Heart right ventricle (tissue), 16 donors: ENCODE data around the gene FBXO44. TPM values are rescaled to one million over a fixed set of nuclear protein-coding genes. Genes with fewer than 3 reads are reported as not detected.

ENCODE experiments used
- ATAC-seq, 8 donors: fragments of 200-7000 bp; cut with Tn5 transposase; one replicate each; pipeline ENCODE4 v1.9.1; 2020; ENCODE audit warnings: mild to moderate bottlenecking in 8 of 8, moderate library complexity in 8 of 8, moderate number of reproducible peaks in 1 of 8
- DNase-seq, 2 donors: peaks; one replicate each; pipeline ENCODE4 v3.0.0-alpha.2; 2020
- H3K27ac ChIP-seq, 10 donors: fragments of 200-600 bp; sonication (generic) in 2 of 10; one replicate each; pipeline versions ENCODE4 v1.5.0 to v1.8.0; 2020 to 2022; ENCODE audit warnings: mild to moderate bottlenecking in 3 of 10
- H3K27me3 ChIP-seq, 7 donors: fragments of 200-600 bp; one replicate each; pipeline ENCODE4 v1.8.0; 2021 to 2022; ENCODE audit warnings: mild to moderate bottlenecking in 2 of 7
- H3K36me3 ChIP-seq, 9 donors: fragments of 200-600 bp; sonication (generic) in 1 of 9; one replicate each; pipeline versions ENCODE4 v1.5.0 to v1.8.0; 2020 to 2022; ENCODE audit warnings: mild to moderate bottlenecking in 2 of 9
- H3K4me1 ChIP-seq, 9 donors: fragments of 200-600 bp; sonication (generic) in 1 of 9; one replicate each; pipeline versions ENCODE4 v1.5.0 to v1.8.0; 2020 to 2022; ENCODE audit warnings: mild to moderate bottlenecking in 4 of 9
- H3K4me3 ChIP-seq, 10 donors: fragments of 200-600 bp; sonication (generic) in 2 of 10; one replicate each; pipeline versions ENCODE4 v1.5.0 to v1.8.0; 2020 to 2022; ENCODE audit warnings: mild to moderate bottlenecking in 7 of 10, moderate library complexity in 2 of 10
- H3K9me3 ChIP-seq, 11 donors: fragments of 200-600 bp in 10 of 11; sonication (generic) in 2 of 11; one replicate each; pipeline versions ENCODE4 v1.5.0 to v1.8.0; 2013 to 2022; ENCODE audit warnings: mild to moderate bottlenecking in 2 of 11, control low read depth in 1 of 11, moderate library complexity in 1 of 11
- WGBS, 2 donors: extraction: QIAGEN DNeasy Blood & Tissue Kit; methylation state at CpG; one replicate each; pipeline ENCODE4 v1.1.7; 2013; ENCODE audit warnings: inconsistent platforms in 1 of 2; 5-methylcytosine and 5-hydroxymethylcytosine counted together
- intact Hi-C, 10 donors: fragments of 100-400 bp; cut with DNase I; formaldehyde crosslinking; loops; one replicate each; pipeline versions ENCODE4 v1.11.1 to v1.14.2; 2022
- polyA plus RNA-seq, 2 donors: library from polyadenylated mRNA; stranded (reverse); fragments of 200-250 nt; gene quantifications; one replicate each; pipeline ENCODE4 v1.2.3, GENCODE V29; 2013
- total RNA-seq, 10 donors: library from RNA; stranded (reverse); fragmentation: NEBNext Ultra II Directional in 3 of 10; extraction: Animal tissue kit (Norgen Biotek cat#: 25700) in 3 of 10; gene quantifications; one replicate each; pipeline versions ENCODE4 v1.2.1 to v1.2.4, GENCODE V29; 2021 to 2023
- TF ChIP-seq, protein P1 (sequence below), 9 donors: fragments of 200-600 bp; sonication (generic) in 2 of 9; IDR thresholded peaks; one replicate each; pipeline versions ENCODE4 v1.5.0 to v1.8.0; 2021 to 2022; ENCODE audit warnings: antibody characterized with exemption in 9 of 9, mild to moderate bottlenecking in 5 of 9, moderate library complexity in 1 of 9
- donor health status: Arrhythmogenic right ventricular cardiomyopathy.
- donor health status: ischemic (EF 13 %, LVEDD 7.1; RV severe dilation, severe dysfunction).
- donor health status: healthy with polysubstance abuse.
- donor health status: DM: no; HTN: yes; CAD: no.
- donor health status: DM: no; HTN: no; CAD: no.
- donor health status: ischemic (EF 25% LVEDD 6.9; RV normal size, moderate dysfunction).
- donor health status: ischemic (EF 25% LVEDD 5.7; RV mildly dilated, moderate dysfunction).
- donor health status: healthy.
- donor health status: DM: yes; HTN: yes; CAD: no.
- donor health status: Ischemic cardiomyopathy.
- donor health status: ischemic (EF 35%, LVEDD 5.7; RV mildly dilated, moderate dysfunction).
- donor health status: nonischemic (EF 11% LVEDD 7.7; RV severe dilation, severe dysfunction).
- donor health status: DM: yes; HTN: yes; CAD: no.
- donor health status: PGD.
- donor health status: ischemic (EF 29% LVEDD 5.4; RV normal size, mild dysfunction).
- donor health status: nonischemic (EF 23%, LVEDD 6.1; RV moderate dilation, normal function).

FBXO44 gene
- total and polyA plus RNA-seq, 12 donors: 10.1 to 28.2 (median 15.8) TPM

- peaks cover 0 to 5% (median 0%) of the 10 kb centered on the region in 11 donors for H3K9me3 ChIP-seq
- no peaks in the 10 kb centered on the region for H3K36me3 ChIP-seq
- ATAC-seq (no peak), DNase-seq (no peak)
- 51 to 54% methylated on average over 6 of the region's 6 CpGs for WGBS, 2 donors
- H3K27me3 ChIP-seq: peaks cover 0 to 29% (median 5%) of the 10 kb centered on the region in 7 donors
- TF ChIP-seq, protein P1, sequence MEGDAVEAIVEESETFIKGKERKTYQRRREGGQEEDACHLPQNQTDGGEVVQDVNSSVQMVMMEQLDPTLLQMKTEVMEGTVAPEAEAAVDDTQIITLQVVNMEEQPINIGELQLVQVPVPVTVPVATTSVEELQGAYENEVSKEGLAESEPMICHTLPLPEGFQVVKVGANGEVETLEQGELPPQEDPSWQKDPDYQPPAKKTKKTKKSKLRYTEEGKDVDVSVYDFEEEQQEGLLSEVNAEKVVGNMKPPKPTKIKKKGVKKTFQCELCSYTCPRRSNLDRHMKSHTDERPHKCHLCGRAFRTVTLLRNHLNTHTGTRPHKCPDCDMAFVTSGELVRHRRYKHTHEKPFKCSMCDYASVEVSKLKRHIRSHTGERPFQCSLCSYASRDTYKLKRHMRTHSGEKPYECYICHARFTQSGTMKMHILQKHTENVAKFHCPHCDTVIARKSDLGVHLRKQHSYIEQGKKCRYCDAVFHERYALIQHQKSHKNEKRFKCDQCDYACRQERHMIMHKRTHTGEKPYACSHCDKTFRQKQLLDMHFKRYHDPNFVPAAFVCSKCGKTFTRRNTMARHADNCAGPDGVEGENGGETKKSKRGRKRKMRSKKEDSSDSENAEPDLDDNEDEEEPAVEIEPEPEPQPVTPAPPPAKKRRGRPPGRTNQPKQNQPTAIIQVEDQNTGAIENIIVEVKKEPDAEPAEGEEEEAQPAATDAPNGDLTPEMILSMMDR (IDR thresholded peaks at IDR 0.05): no peak
- H3K4me3 ChIP-seq: no peak overlapping the region
- intact Hi-C loops: no loop called here
- no peak overlapping the region for H3K27ac ChIP-seq
- H3K4me1 ChIP-seq: peaks cover 0 to 7% (median 0%) of the 10 kb centered on the region in 9 donors
Observed at GRCh38 chr1:11610629-11611180, 44.0 kb upstream of the FBXO44 start.

GRCh38 chr1:11611638-11612327 is 42.9 kb upstream of the FBXO44 start:
- WGBS, 2 donors: 40 to 41% methylated on average over 7 of the region's 7 CpGs
- intact Hi-C loops: no loop called here
- TF ChIP-seq, protein P1 (IDR thresholded peaks at IDR 0.05): no peak
- H3K27ac ChIP-seq: no peak overlapping the region
- peaks cover 0 to 37% (median 16%) of the 10 kb centered on the region in 7 donors for H3K27me3 ChIP-seq
- no peaks in the 10 kb centered on the region for H3K36me3 ChIP-seq
- peaks cover 0 to 2% (median 0%) of the 10 kb centered on the region in 11 donors for H3K9me3 ChIP-seq
- ATAC-seq: no peak
- no peak for DNase-seq
- no peak overlapping the region for H3K4me3 ChIP-seq
- peaks cover 0 to 7% (median 0%) of the 10 kb centered on the region in 9 donors for H3K4me1 ChIP-seq

GRCh38 chr1:11613347-11613746 is 41.3 kb upstream of the FBXO44 start:
- DNase-seq: no peak
- peaks cover 0 to 7% (median 0%) of the 10 kb centered on the region in 9 donors for H3K4me1 ChIP-seq
- TF ChIP-seq, protein P1 (IDR thresholded peaks at IDR 0.05): no peak
- no peak overlapping the region for H3K27ac ChIP-seq
- no peak overlapping the region for H3K4me3 ChIP-seq
- intact Hi-C loops: no loop called here
- H3K27me3 ChIP-seq: peaks cover 0 to 49% (median 18%) of the 10 kb centered on the region in 7 donors
- H3K36me3 ChIP-seq: no peaks in the 10 kb centered on the region
- no peak for ATAC-seq
- no peaks in the 10 kb centered on the region for H3K9me3 ChIP-seq
- WGBS, 2 donors: 82 to 84% methylated on average over 5 of the region's 5 CpGs

GRCh38 chr1:11615090-11615489 is 39.6 kb upstream of the FBXO44 start:
- H3K27ac ChIP-seq: no peak overlapping the region
- TF ChIP-seq, protein P1 (IDR thresholded peaks at IDR 0.05): no peak
- H3K9me3 ChIP-seq: no peaks in the 10 kb centered on the region
- no peaks in the 10 kb centered on the region for H3K36me3 ChIP-seq
- H3K27me3 ChIP-seq: peaks cover 0 to 60% (median 18%) of the 10 kb centered on the region in 7 donors
- no peak for DNase-seq
- WGBS, 2 donors: 12 to 17% methylated on average over 16 of the region's 16 CpGs
- H3K4me3 ChIP-seq: no peak overlapping the region
- ATAC-seq: no peak
- peaks cover 0 to 7% (median 0%) of the 10 kb centered on the region in 9 donors for H3K4me1 ChIP-seq
- intact Hi-C loops: no loop called here
